Daoy (cell line): ENCODE measurements around the gene LHX3. TPM values are rescaled to one million over a fixed set of nuclear protein-coding genes. Genes with fewer than 3 reads are reported as not detected.
"Not testable (repeated sequence)": the region's sequence is repeated elsewhere in the genome, so short reads cannot be mapped to it uniquely, and the experiment has no call there.

Source experiments
- DNase-seq: peaks from one replicate; pipeline ENCODE4 v3.0.0-alpha.2; 2015; ENCODE audit warnings: low read depth
- total RNA-seq: library from RNA; depleted of rRNA; stranded (reverse); fragments of >200 nt; shearing (Covaris generic); gene quantifications from 2 replicates; pipeline ENCODE4 v1.2.3, GENCODE V29; 2014; rRNA removed

Gene LHX3
- total RNA-seq, 1 experiment from 2014 or later, result not detected

- no peak for DNase-seq
Measured at GRCh38 chr9:136154943-136155342, 50.0 kb downstream of the LHX3 start.

GRCh38 chr9:136153381-136154065 lies 51.4 kb downstream of the LHX3 start:
- DNase-seq, result no peak

- DNase-seq, result no peak
Measured at GRCh38 chr9:136152931-136153330, 52.0 kb downstream of the LHX3 start.

- DNase-seq, result no peak
Measured at GRCh38 chr9:136152543-136152866, 52.4 kb downstream of the LHX3 start.

- no peak for DNase-seq
Measured at GRCh38 chr9:136151848-136152542, 52.9 kb downstream of the LHX3 start.

GRCh38 chr9:136151214-136151804 lies 53.6 kb downstream of the LHX3 start:
- no peak for DNase-seq

GRCh38 chr9:136150664-136151213 lies 54.2 kb downstream of the LHX3 start:
- not testable (repeated sequence) for DNase-seq

GRCh38 chr9:136149853-136150252 lies 55.1 kb downstream of the LHX3 start:
- no peak for DNase-seq

- DNase-seq, result no peak
Measured at GRCh38 chr9:136149337-136149736, 55.6 kb downstream of the LHX3 start.

GRCh38 chr9:136148766-136149165 lies 56.2 kb downstream of the LHX3 start:
- DNase-seq, result no peak

- DNase-seq, result no peak
Measured at GRCh38 chr9:136147890-136148714, 56.8 kb downstream of the LHX3 start.

GRCh38 chr9:136147038-136147889 lies 57.7 kb downstream of the LHX3 start:
- no peak for DNase-seq

Other genes starting within 250 kb of the LHX3 start
- 63.1 and 66.3 TPM in 2 replicates for gene UBAC1, start 243.8 kb downstream of the LHX3 start, total RNA-seq
- gene NACC2, start 109.8 kb downstream of the LHX3 start, total RNA-seq, result 10.9 and 11.5 TPM in 2 replicates
- gene TMEM250, start 86.3 kb downstream of the LHX3 start, total RNA-seq, result 37.5 and 49.5 TPM in 2 replicates
- 25.8 and 30.3 TPM in 2 replicates for gene QSOX2, start 40.7 kb upstream of the LHX3 start, total RNA-seq
- gene CCDC187, start 99.0 kb upstream of the LHX3 start, total RNA-seq, result not detected in 2 replicates
- gene GPSM1, start 122.4 kb upstream of the LHX3 start, total RNA-seq, result 15.8 and 23.4 TPM in 2 replicates
- 100 and 120 TPM in 2 replicates for gene DNLZ, start 158.6 kb upstream of the LHX3 start, total RNA-seq
- 0.36 and 1.1 TPM in 2 replicates for gene CARD9, start 168.5 kb upstream of the LHX3 start, total RNA-seq
- 15.5 and 19.9 TPM in 2 replicates for gene SNAPC4, start 195.0 kb upstream of the LHX3 start, total RNA-seq
- gene ENTR1, start 205.5 kb upstream of the LHX3 start, total RNA-seq, result 85.3 and 88.0 TPM in 2 replicates
- gene PMPCA, start 205.5 kb upstream of the LHX3 start, total RNA-seq, result 85.3 and 129 TPM in 2 replicates
- 6.6 TPM in 2 replicates for gene INPP5E, start 234.7 kb upstream of the LHX3 start, total RNA-seq